Heart left ventricle (tissue), 16 donors: Measurements from ENCODE around the gene DCAF5. TPM values are rescaled to one million over a fixed set of nuclear protein-coding genes. Genes with fewer than 3 reads are reported as not detected.

Experiments
- ATAC-seq, 4 donors: fragments of 200-7000 bp; cut with Tn5 transposase; one replicate each; pipeline ENCODE4 v1.9.1; 2020 to 2022; ENCODE audit warnings: moderate library complexity in 4 of 4, mild to moderate bottlenecking in 3 of 4, moderate number of reproducible peaks in 1 of 4
- DNase-seq, 5 donors: peaks; one replicate each; pipeline ENCODE4 v3.0.0-alpha.2; 2020
- H3K27ac ChIP-seq, 12 donors: fragments of 200-600 bp; sonication (generic) in 4 of 12; one replicate each; pipeline versions ENCODE4 v1.5.0 to v1.8.0; 2016 to 2022; ENCODE audit warnings: mild to moderate bottlenecking in 2 of 12
- H3K27me3 ChIP-seq, 9 donors: fragments of 200-600 bp; sonication (generic) in 2 of 9; one replicate each; pipeline versions ENCODE4 v1.5.1 to v1.8.0; 2016 to 2022; ENCODE audit warnings: mild to moderate bottlenecking in 3 of 9
- H3K36me3 ChIP-seq, 9 donors: fragments of 200-600 bp; sonication (generic) in 2 of 9; one replicate each; pipeline versions ENCODE4 v1.5.0 to v1.8.0; 2018 to 2022; ENCODE audit warnings: mild to moderate bottlenecking in 2 of 9
- H3K4me1 ChIP-seq, 12 donors: fragments of 200-600 bp; sonication (generic) in 4 of 12; one replicate each; pipeline versions ENCODE4 v1.5.0 to v1.8.0; 2016 to 2022; ENCODE audit warnings: mild to moderate bottlenecking in 3 of 12
- H3K4me3 ChIP-seq, 12 donors: fragments of 200-600 bp; sonication (generic) in 4 of 12; one replicate each; pipeline versions ENCODE4 v1.5.0 to v1.8.0; 2017 to 2022; ENCODE audit warnings: mild to moderate bottlenecking in 9 of 12, moderate library complexity in 4 of 12
- H3K9me3 ChIP-seq, 12 donors: fragments of 200-600 bp; sonication (generic) in 4 of 12; one replicate each; pipeline versions ENCODE4 v1.5.0 to v1.8.0; 2016 to 2022; ENCODE audit warnings: mild to moderate bottlenecking in 1 of 12
- POLR2A ChIP-seq, 2 donors: fragments of 450-650 bp; IDR thresholded peaks; one replicate each; pipeline ENCODE4 v1.6.1; 2017; ENCODE audit warnings: antibody characterized with exemption in 2 of 2, mild to moderate bottlenecking in 2 of 2, moderate library complexity in 2 of 2
- WGBS, 4 donors: extraction: QIAGEN DNeasy Blood & Tissue Kit in 2 of 4; methylation state at CpG; one replicate each; pipeline versions ENCODE4 v1.1.5 to v1.1.7; 2013 to 2018; 5-methylcytosine and 5-hydroxymethylcytosine counted together
- intact Hi-C, 10 donors: fragments of 100-400 bp; cut with DNase I; formaldehyde crosslinking; loops; one replicate each; pipeline versions ENCODE4 v1.11.1 to v1.14.2; 2022
- polyA plus RNA-seq, 2 donors: library from polyadenylated mRNA; stranded (reverse); fragments of 200-250 nt; gene quantifications; one replicate each; pipeline ENCODE4 v1.2.3, GENCODE V29; 2013
- total RNA-seq, 9 donors: library from RNA; depleted of rRNA in 2 of 9; stranded (reverse); fragments of >200 nt in 2 of 9; fragmentation: NEBNext Ultra II Directional in 3 of 9; extraction: Animal tissue kit (Norgen Biotek cat#: 25700) in 3 of 9; gene quantifications; one replicate each; pipeline versions ENCODE4 v1.1.0 to v1.2.4, GENCODE V29; 2016 to 2023
- TF ChIP-seq, protein P1 (sequence below), 12 donors: fragments of 200-600 bp; sonication (generic) in 4 of 12; IDR thresholded peaks; one replicate each; pipeline versions ENCODE4 v1.5.0 to v1.8.0; 2018 to 2022; ENCODE audit warnings: antibody characterized with exemption in 12 of 12, mild to moderate bottlenecking in 5 of 12
- donor health status: ischemic (EF 13 %, LVEDD 7.1; RV severe dilation, severe dysfunction).
- donor health status: healthy with polysubstance abuse.
- donor health status: DM: no; HTN: yes; CAD: no.
- donor health status: DM: no; HTN: no; CAD: no.
- donor health status: ischemic (EF 25% LVEDD 6.9; RV normal size, moderate dysfunction).
- donor health status: ischemic (EF 25% LVEDD 5.7; RV mildly dilated, moderate dysfunction).
- donor health status: healthy.
- donor health status: DM: yes; HTN: yes; CAD: no.
- donor health status: ischemic (EF 35%, LVEDD 5.7; RV mildly dilated, moderate dysfunction).
- donor health status: nonischemic (EF 11% LVEDD 7.7; RV severe dilation, severe dysfunction).
- donor health status: DM: yes; HTN: yes; CAD: no.
- donor health status: PGD.
- donor health status: ischemic (EF 29% LVEDD 5.4; RV normal size, mild dysfunction).
- donor health status: nonischemic (EF 23%, LVEDD 6.1; RV moderate dilation, normal function).

Gene DCAF5
- total and polyA plus RNA-seq, 11 donors: 16.8 to 71.7 (median 58.8) TPM

- intact Hi-C loops: loop anchor here in 1 of 10 donors (5.0 kb wide), 1 partner anchor 117 kb away; no protein-coding TSS in a partner anchor
- ATAC-seq (no peak), DNase-seq (peak in 2 of 5 donors; percentile 47 to 50)
- TF ChIP-seq POLR2A (IDR thresholded peaks at IDR 0.05): no peak
- TF ChIP-seq, protein P1, sequence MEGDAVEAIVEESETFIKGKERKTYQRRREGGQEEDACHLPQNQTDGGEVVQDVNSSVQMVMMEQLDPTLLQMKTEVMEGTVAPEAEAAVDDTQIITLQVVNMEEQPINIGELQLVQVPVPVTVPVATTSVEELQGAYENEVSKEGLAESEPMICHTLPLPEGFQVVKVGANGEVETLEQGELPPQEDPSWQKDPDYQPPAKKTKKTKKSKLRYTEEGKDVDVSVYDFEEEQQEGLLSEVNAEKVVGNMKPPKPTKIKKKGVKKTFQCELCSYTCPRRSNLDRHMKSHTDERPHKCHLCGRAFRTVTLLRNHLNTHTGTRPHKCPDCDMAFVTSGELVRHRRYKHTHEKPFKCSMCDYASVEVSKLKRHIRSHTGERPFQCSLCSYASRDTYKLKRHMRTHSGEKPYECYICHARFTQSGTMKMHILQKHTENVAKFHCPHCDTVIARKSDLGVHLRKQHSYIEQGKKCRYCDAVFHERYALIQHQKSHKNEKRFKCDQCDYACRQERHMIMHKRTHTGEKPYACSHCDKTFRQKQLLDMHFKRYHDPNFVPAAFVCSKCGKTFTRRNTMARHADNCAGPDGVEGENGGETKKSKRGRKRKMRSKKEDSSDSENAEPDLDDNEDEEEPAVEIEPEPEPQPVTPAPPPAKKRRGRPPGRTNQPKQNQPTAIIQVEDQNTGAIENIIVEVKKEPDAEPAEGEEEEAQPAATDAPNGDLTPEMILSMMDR (IDR thresholded peaks at IDR 0.05): no peak
- Histone ChIP-seq H3K27me3 (no peaks in the 10 kb centered on the region), H3K27ac (no peak overlapping the region), H3K4me3 (no peak overlapping the region), H3K36me3 (peaks cover 0 to 54% (median 43%) of the 10 kb centered on the region in 9 donors), H3K4me1 (peaks cover 10 to 56% (median 41%) of the 10 kb centered on the region in 12 donors), H3K9me3 (no peaks in the 10 kb centered on the region)
- WGBS, 4 donors: 57 to 74% (median 62%) methylated on average over 7 to 11 of the region's 11 CpGs
These were observed 98.9 kb downstream of the DCAF5 start for GRCh38 chr14:69054030-69054429.

DNA sequence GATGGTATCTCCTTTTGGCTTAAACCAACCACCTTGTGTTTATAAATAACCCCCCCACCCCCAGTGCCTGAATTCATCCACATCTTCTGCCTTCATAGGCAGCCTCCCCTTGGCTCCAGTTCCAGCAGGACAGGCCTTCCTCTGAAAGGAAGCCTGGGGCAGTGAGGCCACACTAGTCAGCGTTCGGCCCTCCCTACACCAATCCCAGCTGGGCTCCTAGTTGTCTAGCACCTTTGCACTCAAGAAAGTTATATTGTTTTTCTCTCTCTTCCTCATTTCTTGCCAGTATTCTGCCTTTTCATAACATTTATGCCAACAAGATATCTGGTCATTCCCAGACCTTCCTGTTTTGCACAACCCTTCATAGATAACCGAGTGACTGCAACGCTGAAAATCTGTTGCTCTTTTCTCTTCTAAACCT is 100.7 kb downstream of the DCAF5 start:
- peak in 1 of 5 donors; percentile 34 for DNase-seq
- peak in 3 of 4 donors; percentile 16 to 43 (median 35) for ATAC-seq

DNA sequence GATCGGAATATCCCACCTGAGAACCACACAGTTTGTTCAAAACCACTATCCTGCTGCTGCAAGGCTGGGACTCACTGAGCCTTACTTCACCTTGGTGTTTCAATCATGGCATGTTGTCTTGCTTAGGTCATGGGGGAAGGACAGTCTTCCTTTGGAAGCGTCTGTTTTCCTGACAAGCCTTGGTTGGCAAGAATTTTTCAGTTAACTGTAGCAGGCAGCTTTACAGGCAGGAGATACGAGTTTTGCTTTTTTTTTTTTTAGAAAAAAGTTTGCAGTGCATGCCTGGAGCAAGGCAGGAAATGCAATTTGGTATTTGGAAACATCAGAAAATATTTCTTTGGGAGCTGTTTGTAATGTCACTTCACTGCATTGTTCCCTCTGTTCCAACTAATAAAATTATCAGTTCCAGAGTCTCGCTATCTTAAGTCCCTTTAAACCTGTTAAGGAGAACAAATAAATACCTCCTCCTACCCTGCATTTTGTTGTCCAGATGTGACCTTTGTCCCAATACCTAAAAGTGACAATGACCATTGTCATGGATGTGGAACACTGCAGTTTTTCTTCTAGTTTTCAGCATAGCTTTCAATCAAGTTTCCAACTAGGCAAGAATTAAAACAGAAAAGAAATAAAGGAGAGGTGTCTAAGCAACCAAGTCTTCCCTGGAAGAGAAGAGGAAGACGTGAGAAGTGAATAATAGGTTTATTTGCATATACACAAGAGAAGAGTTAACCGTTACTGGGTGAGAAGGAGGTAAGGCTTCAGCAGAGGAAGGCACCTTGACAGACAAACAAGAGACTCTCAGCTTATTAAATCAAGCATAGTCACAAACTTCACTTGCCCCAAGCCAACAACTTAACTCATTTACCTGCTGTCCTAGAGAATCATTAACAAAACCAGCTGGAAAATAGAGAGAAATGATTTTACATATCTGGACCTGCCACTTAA is 102.4 kb downstream of the DCAF5 start:
- Histone ChIP-seq H3K27me3 (no peaks in the 10 kb centered on the region), H3K9me3 (no peaks in the 10 kb centered on the region), H3K4me3 (peak overlapping the region in 1 of 12 donors; percentile 1), H3K36me3 (peaks cover 0 to 29% (median 24%) of the 10 kb centered on the region in 9 donors), H3K4me1 (peaks cover 21 to 81% (median 67%) of the 10 kb centered on the region in 12 donors), H3K27ac (peak overlapping the region; percentile 0 to 87 (median 79))
- intact Hi-C loops: loop anchor here in 1 of 10 donors (5.0 kb wide), 1 partner anchor 113 kb away; no protein-coding TSS in a partner anchor
- ATAC-seq: no peak
- WGBS, 4 donors: 33 to 50% (median 39%) methylated on average over 6 of the region's 6 CpGs
- TF ChIP-seq, protein P1 (IDR thresholded peaks at IDR 0.05): no peak
- no peak for TF ChIP-seq POLR2A (IDR thresholded peaks at IDR 0.05)
- no peak for DNase-seq

More for the DNA sequence above, 100.7 kb downstream of the DCAF5 start:
- H3K27me3 ChIP-seq: no peaks in the 10 kb centered on the region
- no peak for TF ChIP-seq POLR2A (IDR thresholded peaks at IDR 0.05)
- TF ChIP-seq, protein P1 (IDR thresholded peaks at IDR 0.05): no peak
- peaks cover 10 to 73% (median 54%) of the 10 kb centered on the region in 12 donors for H3K4me1 ChIP-seq
- H3K4me3 ChIP-seq: no peak overlapping the region
- H3K36me3 ChIP-seq: peaks cover 0 to 43% (median 27%) of the 10 kb centered on the region in 9 donors
- 34 to 51% (median 36%) methylated on average over 4 of the region's 4 CpGs for WGBS, 4 donors
- H3K9me3 ChIP-seq: no peaks in the 10 kb centered on the region
- H3K27ac ChIP-seq: peak overlapping the region in 10 of 12 donors; percentile 11 to 87 (median 80)
- intact Hi-C loops: loop anchor here in 1 of 10 donors (5.0 kb wide), 1 partner anchor 115 kb away; no protein-coding TSS in a partner anchor

GRCh38 chr14:69049675-69050074 is 103.2 kb downstream of the DCAF5 start:
- TF ChIP-seq POLR2A (IDR thresholded peaks at IDR 0.05): no peak
- TF ChIP-seq, protein P1 (IDR thresholded peaks at IDR 0.05): no peak
- Histone ChIP-seq H3K9me3 (no peaks in the 10 kb centered on the region), H3K36me3 (peaks cover 0 to 21% (median 15%) of the 10 kb centered on the region in 9 donors), H3K27ac (peak overlapping the region; percentile 35 to 87 (median 79)), H3K4me3 (peak overlapping the region in 1 of 12 donors; percentile 1), H3K4me1 (peaks cover 24 to 89% (median 75%) of the 10 kb centered on the region in 12 donors), H3K27me3 (no peaks in the 10 kb centered on the region)
- intact Hi-C loops: loop anchor here in 4 of 10 donors (5.0 to 10.0 kb wide), 4 partner anchors 67 to 112 kb away; partner anchors contain the start of gene ACTN1 (in 2 of the 4)
- peak; percentile 21 to 62 (median 58) for ATAC-seq
- 15 to 40% (median 31%) methylated on average over 2 of the region's 2 CpGs for WGBS, 4 donors
- DNase-seq: peak in 3 of 5 donors; percentile 38 to 47 (median 44)
